GM23338 (cell line): ENCODE results near the gene VEGFA. TPM values are rescaled to one million over a fixed set of nuclear protein-coding genes. Genes with fewer than 3 reads are reported as not detected.

ENCODE experiments used
- ATAC-seq: fragments of 200-7000 bp; cut with Tn5 transposase; 3 replicates; pipeline ENCODE4 v1.9.1; 2020
- DNase-seq: peaks from one replicate; pipeline ENCODE4 v3.0.0-alpha.2; 2015; ENCODE audit warnings: low spot score
- H2AFZ ChIP-seq: fragments of 200-600 bp; sonication (generic); 2 replicates; pipeline ENCODE4 v1.8.0; 2016; ENCODE audit warnings: antibody characterized with exemption, mild to moderate bottlenecking, moderate library complexity
- H3F3A ChIP-seq: fragments of 200-600 bp; sonication (generic); replicated peaks from 2 replicates; pipeline ENCODE4 v1.8.0; 2017; ENCODE audit warnings: antibody characterized with exemption, mixed run types, low read depth
- H3K27ac ChIP-seq: fragments of 200-600 bp; sonication (generic); 2 replicates; pipeline ENCODE4 v1.6.1; 2016; ENCODE audit warnings: low read depth
- H3K27me3 ChIP-seq: fragments of 200-600 bp; sonication (generic); 2 replicates; pipeline ENCODE4 v1.8.0; 2016; ENCODE audit warnings: mild to moderate bottlenecking, mixed run types, moderate library complexity; ENCODE audit not compliant: insufficient read depth
- H3K36me3 ChIP-seq: fragments of 200-600 bp; sonication (generic); 2 replicates; pipeline ENCODE4 v1.8.0; 2016; ENCODE audit warnings: mild to moderate bottlenecking; ENCODE audit not compliant: insufficient read depth
- H3K4me1 ChIP-seq: fragments of 200-600 bp; sonication (generic); 2 replicates; pipeline ENCODE4 v1.8.0; 2016; ENCODE audit warnings: mild to moderate bottlenecking, moderate library complexity; ENCODE audit not compliant: insufficient read depth
- H3K4me2 ChIP-seq: fragments of 200-600 bp; sonication (generic); 2 replicates; pipeline ENCODE4 v1.7.1; 2017; ENCODE audit warnings: mixed run types
- H3K4me3 ChIP-seq: fragments of 200-600 bp; sonication (generic); 2 replicates; pipeline ENCODE4 v1.6.1; 2016; ENCODE audit warnings: mixed run types
- H3K79me2 ChIP-seq: fragments of 200-600 bp; sonication (generic); replicated peaks from 2 replicates; pipeline ENCODE4 v1.8.0; 2017; ENCODE audit warnings: mild to moderate bottlenecking; ENCODE audit not compliant: insufficient read depth
- H3K9me2 ChIP-seq: fragments of 200-600 bp; sonication (generic); 2 replicates; pipeline ENCODE4 v1.8.0; 2017; ENCODE audit not compliant: insufficient read depth
- H4K20me1 ChIP-seq: fragments of 200-600 bp; sonication (generic); replicated peaks from 2 replicates; pipeline ENCODE4 v1.8.0; 2017; ENCODE audit warnings: mild to moderate bottlenecking; ENCODE audit not compliant: insufficient read depth
- H3K27ac Mint-ChIP-seq: 2 replicates; pipeline ENCODE4 v1.8.0; 2020; ENCODE audit warnings: inconsistent platforms, mild to moderate bottlenecking, moderate library complexity, mixed read lengths
- H3K27me3 Mint-ChIP-seq: 3 replicates; pipeline ENCODE4 v1.8.0; 2022; ENCODE audit warnings: low read depth, mild to moderate bottlenecking, moderate library complexity, mixed read lengths, inconsistent platforms; ENCODE audit not compliant: insufficient read depth, poor library complexity
- H3K36me3 Mint-ChIP-seq: 3 replicates; pipeline ENCODE4 v1.8.0; 2021; ENCODE audit warnings: low read depth, mild to moderate bottlenecking, inconsistent platforms, moderate library complexity, mixed read lengths
- H3K4me1 Mint-ChIP-seq: 3 replicates; pipeline ENCODE4 v1.8.0; 2020; ENCODE audit warnings: mild to moderate bottlenecking, inconsistent platforms, mixed read lengths
- H3K4me3 Mint-ChIP-seq: 3 replicates; pipeline ENCODE4 v1.8.0; 2021; ENCODE audit warnings: moderate library complexity, mild to moderate bottlenecking, inconsistent platforms, mixed read lengths
- H3K9me3 Mint-ChIP-seq: 3 replicates; pipeline ENCODE4 v1.8.0; 2020; ENCODE audit warnings: moderate library complexity, mild to moderate bottlenecking, inconsistent platforms, mixed read lengths
- CTCF ChIP-seq, 2 experiments: fragments of 200-600 bp in 1 of 2; sonication (generic) in 1 of 2; conservative IDR thresholded peaks; 2 replicates each; pipeline versions ENCODE4 v1.5.1 to v1.6.1; 2016 to 2017; ENCODE audit warnings: antibody characterized with exemption in 2 of 2, low read depth in 2 of 2, mild to moderate bottlenecking in 2 of 2, moderate library complexity in 1 of 2
- EZH2 ChIP-seq: fragments of 200-600 bp; sonication (generic); IDR thresholded peaks from one replicate; pipeline ENCODE4 v1.8.0; 2017; ENCODE audit warnings: antibody characterized with exemption, mild to moderate bottlenecking, low read depth; ENCODE audit not compliant: unreplicated experiment
- EZH2phosphoT487 ChIP-seq: fragments of 200-600 bp; sonication (generic); IDR thresholded peaks from one replicate; pipeline ENCODE4 v1.8.1; 2018; ENCODE audit warnings: antibody characterized with exemption; ENCODE audit not compliant: unreplicated experiment
- JUNB ChIP-seq: IDR thresholded peaks from one replicate; pipeline ENCODE4 v1.6.1; 2016; ENCODE audit warnings: antibody characterized with exemption; ENCODE audit not compliant: unreplicated experiment
- NANOG ChIP-seq: IDR thresholded peaks from 2 replicates; pipeline ENCODE4 v1.6.1; 2016; ENCODE audit warnings: antibody characterized with exemption, borderline replicate concordance
- POLR2AphosphoS5 ChIP-seq: IDR thresholded peaks from 2 replicates; pipeline ENCODE4 v1.6.1; 2016; ENCODE audit warnings: antibody characterized with exemption, low read depth
- REST ChIP-seq: IDR thresholded peaks from one replicate; pipeline ENCODE4 v1.6.1; 2018; ENCODE audit warnings: antibody characterized with exemption; ENCODE audit not compliant: unreplicated experiment
- STAT1 ChIP-seq: IDR thresholded peaks from one replicate; pipeline ENCODE4 v1.6.1; 2016; ENCODE audit warnings: antibody characterized with exemption; ENCODE audit not compliant: unreplicated experiment
- ZNF331 ChIP-seq: fragments of 250-450 bp; sonication (Bioruptor Pico); IDR thresholded peaks from 2 replicates; pipeline ENCODE4 v1.5.0; 2020; ENCODE audit warnings: low read depth, mild to moderate bottlenecking, moderate library complexity
- ZNF462 ChIP-seq: fragments of 250-450 bp; sonication (Bioruptor Pico); IDR thresholded peaks from 2 replicates; pipeline ENCODE4 v1.5.0; 2020; ENCODE audit warnings: mild to moderate bottlenecking, moderate library complexity
- polyA plus RNA-seq: library from polyadenylated mRNA; unstranded; fragments of >200 nt; fragmentation: Nextera tagmentation; extraction: Ambion mirVana; gene quantifications from 2 replicates; pipeline ENCODE4 v1.2.1, GENCODE V29; 2016
- total RNA-seq: library from RNA; depleted of rRNA; stranded (reverse); fragments of >200 nt; shearing (Covaris generic); gene quantifications from 2 replicates; pipeline ENCODE4 v1.2.3, GENCODE V29; 2014

The VEGFA gene
- total and polyA plus RNA-seq, 2 experiments from 2014 or later, result 10.9 to 61.1 TPM

GRCh38 chr6:43759136-43759906 is 10.7 kb upstream of the VEGFA start (continued):
- no peak for TF ChIP-seq STAT1
- TF ChIP-seq NANOG, result no peak
- TF ChIP-seq EZH2phosphoT487, result no peak
- no peak for TF ChIP-seq EZH2
- no peak for TF ChIP-seq ZNF462 (CRISPR knock-in tag)
- TF ChIP-seq ZNF331 (CRISPR knock-in tag), result no peak

GRCh38 chr6:43759907-43760206 is 10.2 kb upstream of the VEGFA start:
- Mint-ChIP-seq H3K27me3 (peaks cover 5% of the 10 kb centered on the region), H3K36me3 (no peaks in the 10 kb centered on the region), H3K9me3 (no peaks in the 10 kb centered on the region), H3K4me1 (peaks cover 20% of the 10 kb centered on the region), H3K27ac (no peak overlapping the region), H3K4me3 (no peak overlapping the region; the same call in 2 of the 3 replicates)
- peaks cover 10% of the 10 kb centered on the region for H3K4me1 ChIP-seq
- H3K36me3 ChIP-seq, result no peaks in the 10 kb centered on the region
- no peaks in the 10 kb centered on the region for H3K9me2 ChIP-seq
- H3K79me2 ChIP-seq, result no peaks in the 10 kb centered on the region
- no peak overlapping the region for H3K27ac ChIP-seq
- no peaks in the 10 kb centered on the region for H4K20me1 ChIP-seq
- no peak overlapping the region for H3K4me3 ChIP-seq
- H3K27me3 ChIP-seq, result no peaks in the 10 kb centered on the region
- H3K4me2 ChIP-seq, result no peak overlapping the region
- ATAC-seq, result no peak
- H3F3A ChIP-seq, result no peaks in the 10 kb centered on the region
- H2AFZ ChIP-seq, result no peak overlapping the region
- DNase-seq, result no peak
- TF ChIP-seq JUNB, result no peak
- no peak for TF ChIP-seq REST
- TF ChIP-seq ZNF331 (CRISPR knock-in tag), result no peak
- TF ChIP-seq NANOG, result no peak
- no peak for TF ChIP-seq CTCF (conservative IDR thresholded peaks at IDR 0.05; ENCODE audit: low read depth in 2 of 2)
- no peak for TF ChIP-seq POLR2AphosphoS5
